ENCODE measurements around the gene NUTM1.

GRCh38 chr15:34355241-34355640, 12.1 kb downstream of the NUTM1 start:
- TF ChIP-seq CTCF (IDR thresholded peaks at IDR 0.05) (no peak), POLR2A (IDR thresholded peaks at IDR 0.05) (no peak), POLR2AphosphoS5 (IDR thresholded peaks at IDR 0.05) (no peak)
